ENCODE results near the gene KCNH2. TPM values are rescaled to one million over a fixed set of nuclear protein-coding genes. Genes with fewer than 3 reads are reported as not detected.

KCNH2 gene
- total and polyA plus RNA-seq, 10 of the 15 experiments (the other 5 are each of a cell fraction or from before 2014, with no cell fraction given): 0.04 to 0.24 (median 0.17) TPM; not detected in 6

DNA sequence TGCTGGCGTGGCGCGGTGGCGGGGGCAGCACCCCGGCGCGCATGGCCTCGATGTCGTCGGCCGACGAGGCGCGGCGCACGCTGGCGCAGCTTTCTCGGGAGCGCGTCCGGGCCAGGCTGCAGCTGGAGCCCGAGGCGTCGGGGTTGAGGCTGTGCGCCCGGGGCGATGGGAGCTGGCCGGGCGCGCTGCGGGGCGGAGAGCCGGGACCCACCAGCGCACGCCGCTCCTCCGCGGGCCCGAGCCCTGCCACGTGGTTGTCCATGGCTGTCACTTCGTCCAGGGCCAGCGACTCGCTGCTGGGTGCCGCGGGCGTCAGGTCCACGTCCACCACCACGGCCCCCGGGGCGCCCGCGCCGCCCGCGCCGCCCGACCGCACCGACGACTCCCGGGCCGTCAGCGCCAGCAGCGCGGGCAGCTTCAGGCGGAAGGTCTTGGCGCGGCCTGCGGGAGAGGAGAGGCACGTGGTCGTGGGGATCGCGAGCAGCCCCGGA, 20.0 kb downstream of the KCNH2 start:
- FAIRE-seq (no peak), DNase-seq (ENCODE audit: low read depth, low spot score) (no peak), ATAC-seq (no peak)
- in situ Hi-C loops (cut with MboI): no loop called here
- ChIA-PET CTCF (no interaction called here), RAD21 (ENCODE audit: unreplicated experiment) (no interaction called here), POLR2A (no interaction called here), SMC1A (ENCODE audit: uncharacterized antibody, unreplicated experiment) (no interaction called here)
- no TSS peak for BruUV-seq (replicated peaks)
- Histone ChIP-seq H3K9ac (ENCODE audit: control insufficient read depth, insufficient read depth, low read length) (no peak overlapping the region), H3K4me1 (ENCODE audit: control insufficient read depth, insufficient read depth, low read length) (no peaks in the 10 kb centered on the region), H2AFZ (ENCODE audit: control insufficient read depth, low read depth, low read length) (no peak overlapping the region), H3K27ac (ENCODE audit: control insufficient read depth, insufficient read depth) (no peak overlapping the region), H4K20me1 (ENCODE audit: control insufficient read depth, insufficient read depth) (no peaks in the 10 kb centered on the region), H3K9me3 (replicated peaks; ENCODE audit: control insufficient read depth, insufficient read depth, low read length) (no peaks in the 10 kb centered on the region), H3K27me3 (replicated peaks in 1 of 2; ENCODE audit: control insufficient read depth in 2 of 2, insufficient read depth in 2 of 2, low read length in 1 of 2) (no peaks in the 10 kb centered on the region; a peak in 2 of 4 replicates), H3K4me2 (ENCODE audit: control insufficient read depth, insufficient read depth) (no peak overlapping the region), H3K4me3 (no peak overlapping the region), H3K79me2 (ENCODE audit: control insufficient read depth, insufficient read depth, low read length) (no peaks in the 10 kb centered on the region), H3K36me3 (ENCODE audit: control insufficient read depth in 2 of 2, insufficient read depth in 2 of 2, low read length in 1 of 2) (no peaks in the 10 kb centered on the region)
- WGBS (ENCODE audit: insufficient coverage, insufficient replicate concordance, low lambda C conversion rate, missing lambda C conversion rate): 70% methylated on average over 31 of the region's 74 CpGs
- TF ChIP-seq SMAD5 (IDR thresholded peaks at IDR 0.05; ENCODE audit: low read depth) (no peak), EZH2 (IDR thresholded peaks at IDR 0.05; ENCODE audit: borderline replicate concordance, control insufficient read depth, low read depth, low read length) (no peak), RBBP5 (conservative IDR thresholded peaks at IDR 0.05) (no peak), HDAC6 (IDR thresholded peaks at IDR 0.05; ENCODE audit: unreplicated experiment) (no peak), CHD4 (IDR thresholded peaks at IDR 0.05) (no peak), DPF2 (IDR thresholded peaks at IDR 0.05) (no peak), MTA2 (IDR thresholded peaks at IDR 0.05; ENCODE audit: low read depth) (no peak)
- TF ChIP-seq, protein P1, sequence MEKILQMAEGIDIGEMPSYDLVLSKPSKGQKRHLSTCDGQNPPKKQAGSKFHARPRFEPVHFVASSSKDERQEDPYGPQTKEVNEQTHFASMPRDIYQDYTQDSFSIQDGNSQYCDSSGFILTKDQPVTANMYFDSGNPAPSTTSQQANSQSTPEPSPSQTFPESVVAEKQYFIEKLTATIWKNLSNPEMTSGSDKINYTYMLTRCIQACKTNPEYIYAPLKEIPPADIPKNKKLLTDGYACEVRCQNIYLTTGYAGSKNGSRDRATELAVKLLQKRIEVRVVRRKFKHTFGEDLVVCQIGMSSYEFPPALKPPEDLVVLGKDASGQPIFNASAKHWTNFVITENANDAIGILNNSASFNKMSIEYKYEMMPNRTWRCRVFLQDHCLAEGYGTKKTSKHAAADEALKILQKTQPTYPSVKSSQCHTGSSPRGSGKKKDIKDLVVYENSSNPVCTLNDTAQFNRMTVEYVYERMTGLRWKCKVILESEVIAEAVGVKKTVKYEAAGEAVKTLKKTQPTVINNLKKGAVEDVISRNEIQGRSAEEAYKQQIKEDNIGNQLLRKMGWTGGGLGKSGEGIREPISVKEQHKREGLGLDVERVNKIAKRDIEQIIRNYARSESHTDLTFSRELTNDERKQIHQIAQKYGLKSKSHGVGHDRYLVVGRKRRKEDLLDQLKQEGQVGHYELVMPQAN (conservative IDR thresholded peaks at IDR 0.05): no peak
- TF ChIP-seq, protein P2, sequence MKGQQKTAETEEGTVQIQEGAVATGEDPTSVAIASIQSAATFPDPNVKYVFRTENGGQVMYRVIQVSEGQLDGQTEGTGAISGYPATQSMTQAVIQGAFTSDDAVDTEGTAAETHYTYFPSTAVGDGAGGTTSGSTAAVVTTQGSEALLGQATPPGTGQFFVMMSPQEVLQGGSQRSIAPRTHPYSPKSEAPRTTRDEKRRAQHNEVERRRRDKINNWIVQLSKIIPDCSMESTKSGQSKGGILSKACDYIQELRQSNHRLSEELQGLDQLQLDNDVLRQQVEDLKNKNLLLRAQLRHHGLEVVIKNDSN (IDR thresholded peaks at IDR 0.05; ENCODE audit: borderline replicate concordance, extremely low read length, insufficient read depth, low read depth, low read length): no peak
- TF ChIP-seq, protein P3, sequence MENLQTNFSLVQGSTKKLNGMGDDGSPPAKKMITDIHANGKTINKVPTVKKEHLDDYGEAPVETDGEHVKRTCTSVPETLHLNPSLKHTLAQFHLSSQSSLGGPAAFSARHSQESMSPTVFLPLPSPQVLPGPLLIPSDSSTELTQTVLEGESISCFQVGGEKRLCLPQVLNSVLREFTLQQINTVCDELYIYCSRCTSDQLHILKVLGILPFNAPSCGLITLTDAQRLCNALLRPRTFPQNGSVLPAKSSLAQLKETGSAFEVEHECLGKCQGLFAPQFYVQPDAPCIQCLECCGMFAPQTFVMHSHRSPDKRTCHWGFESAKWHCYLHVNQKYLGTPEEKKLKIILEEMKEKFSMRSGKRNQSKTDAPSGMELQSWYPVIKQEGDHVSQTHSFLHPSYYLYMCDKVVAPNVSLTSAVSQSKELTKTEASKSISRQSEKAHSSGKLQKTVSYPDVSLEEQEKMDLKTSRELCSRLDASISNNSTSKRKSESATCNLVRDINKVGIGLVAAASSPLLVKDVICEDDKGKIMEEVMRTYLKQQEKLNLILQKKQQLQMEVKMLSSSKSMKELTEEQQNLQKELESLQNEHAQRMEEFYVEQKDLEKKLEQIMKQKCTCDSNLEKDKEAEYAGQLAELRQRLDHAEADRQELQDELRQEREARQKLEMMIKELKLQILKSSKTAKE (IDR thresholded peaks at IDR 0.05; ENCODE audit: low read depth, poor library complexity, severe bottlenecking): no peak
- TF ChIP-seq, protein P4, sequence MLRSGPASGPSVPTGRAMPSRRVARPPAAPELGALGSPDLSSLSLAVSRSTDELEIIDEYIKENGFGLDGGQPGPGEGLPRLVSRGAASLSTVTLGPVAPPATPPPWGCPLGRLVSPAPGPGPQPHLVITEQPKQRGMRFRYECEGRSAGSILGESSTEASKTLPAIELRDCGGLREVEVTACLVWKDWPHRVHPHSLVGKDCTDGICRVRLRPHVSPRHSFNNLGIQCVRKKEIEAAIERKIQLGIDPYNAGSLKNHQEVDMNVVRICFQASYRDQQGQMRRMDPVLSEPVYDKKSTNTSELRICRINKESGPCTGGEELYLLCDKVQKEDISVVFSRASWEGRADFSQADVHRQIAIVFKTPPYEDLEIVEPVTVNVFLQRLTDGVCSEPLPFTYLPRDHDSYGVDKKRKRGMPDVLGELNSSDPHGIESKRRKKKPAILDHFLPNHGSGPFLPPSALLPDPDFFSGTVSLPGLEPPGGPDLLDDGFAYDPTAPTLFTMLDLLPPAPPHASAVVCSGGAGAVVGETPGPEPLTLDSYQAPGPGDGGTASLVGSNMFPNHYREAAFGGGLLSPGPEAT (IDR thresholded peaks at IDR 0.05; ENCODE audit: low read depth): no peak
- TF ChIP-seq, protein P5, sequence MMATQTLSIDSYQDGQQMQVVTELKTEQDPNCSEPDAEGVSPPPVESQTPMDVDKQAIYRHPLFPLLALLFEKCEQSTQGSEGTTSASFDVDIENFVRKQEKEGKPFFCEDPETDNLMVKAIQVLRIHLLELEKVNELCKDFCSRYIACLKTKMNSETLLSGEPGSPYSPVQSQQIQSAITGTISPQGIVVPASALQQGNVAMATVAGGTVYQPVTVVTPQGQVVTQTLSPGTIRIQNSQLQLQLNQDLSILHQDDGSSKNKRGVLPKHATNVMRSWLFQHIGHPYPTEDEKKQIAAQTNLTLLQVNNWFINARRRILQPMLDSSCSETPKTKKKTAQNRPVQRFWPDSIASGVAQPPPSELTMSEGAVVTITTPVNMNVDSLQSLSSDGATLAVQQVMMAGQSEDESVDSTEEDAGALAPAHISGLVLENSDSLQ (IDR thresholded peaks at IDR 0.05): no peak
- intact Hi-C loops (cut with micrococcal nuclease; ENCODE audit: unreplicated experiment): no loop called here
